WTC11 (cell line): ENCODE results near the gene OBSCN. TPM values are rescaled to one million over a fixed set of nuclear protein-coding genes. Genes with fewer than 3 reads are reported as not detected.

Experiments used
- ATAC-seq: fragments of 200-7000 bp; cut with Tn5 transposase; 2 replicates; pipeline ENCODE4 v1.10.0; 2021; ENCODE audit warnings: mild to moderate bottlenecking, moderate library complexity
- CTCF ChIA-PET: fragments of 300-600 bp; sonication (Branson Sonifier 250); formaldehyde crosslinking; loops from one replicate; lab custom pipeline; 2021; ENCODE audit warnings: antibody characterized with exemption; lab: Charles Lee
- POLR2A ChIA-PET: fragments of 350-600 bp; sonication (Branson Sonifier 250); formaldehyde crosslinking; loops from one replicate; lab custom pipeline; 2021; ENCODE audit warnings: antibody characterized with exemption; lab: Charles Lee
- DNase-seq: peaks from one replicate; pipeline ENCODE4 v3.0.0; 2021; ENCODE audit warnings: low spot score
- H3K27ac Mint-ChIP-seq: 2 replicates; pipeline ENCODE4 v1.8.0; 2021; ENCODE audit warnings: mixed read lengths
- H3K27me3 Mint-ChIP-seq: 2 replicates; pipeline ENCODE4 v1.8.0; 2021; ENCODE audit warnings: low read depth, mild to moderate bottlenecking, moderate library complexity, mixed read lengths
- H3K36me3 Mint-ChIP-seq: 2 replicates; pipeline ENCODE4 v1.8.0; 2021; ENCODE audit warnings: mixed read lengths
- H3K4me1 Mint-ChIP-seq: 2 replicates; pipeline ENCODE4 v1.8.0; 2022; ENCODE audit warnings: mixed read lengths
- H3K4me3 Mint-ChIP-seq: 2 replicates; pipeline ENCODE4 v1.8.0; 2021; ENCODE audit warnings: mild to moderate bottlenecking, moderate library complexity, mixed read lengths
- H3K9me3 Mint-ChIP-seq: 2 replicates; pipeline ENCODE4 v1.8.0; 2021; ENCODE audit warnings: mixed read lengths
- AFF4 ChIP-seq: sonication (generic); formaldehyde crosslinking; IDR thresholded peaks from 2 replicates; pipeline ENCODE4 v1.8.1; 2023; ENCODE audit warnings: mild to moderate bottlenecking, missing genetic modification reagents, borderline replicate concordance
- ATF6 ChIP-seq: sonication (generic); formaldehyde crosslinking; IDR thresholded peaks from 2 replicates; pipeline ENCODE4 v1.8.1; 2023; ENCODE audit warnings: mild to moderate bottlenecking, missing genetic modification reagents
- CDX4 ChIP-seq: fragments of 250-450 bp; sonication (Bioruptor Pico); IDR thresholded peaks from 2 replicates; pipeline ENCODE4 v1.9.0; 2021; ENCODE audit warnings: moderate library complexity, mild to moderate bottlenecking, inconsistent platforms, borderline replicate concordance
- EMX1 ChIP-seq: fragments of 250-450 bp; sonication (Bioruptor Pico); IDR thresholded peaks from 2 replicates; pipeline ENCODE4 v1.8.0; 2021; ENCODE audit warnings: mild to moderate bottlenecking
- ERG ChIP-seq: fragments of 250-450 bp; sonication (Bioruptor Pico); IDR thresholded peaks from 2 replicates; pipeline ENCODE4 v1.8.0; 2021; ENCODE audit warnings: mild to moderate bottlenecking
- NFATC4 ChIP-seq: fragments of 250-450 bp; sonication (Bioruptor Pico); IDR thresholded peaks from 2 replicates; pipeline ENCODE4 v1.9.0; 2021; ENCODE audit warnings: mild to moderate bottlenecking
- NFE2L1 ChIP-seq: sonication (generic); formaldehyde crosslinking; IDR thresholded peaks from 2 replicates; pipeline ENCODE4 v1.8.1; 2023; ENCODE audit warnings: missing genetic modification reagents
- NFYB ChIP-seq: sonication (generic); formaldehyde crosslinking; conservative IDR thresholded peaks from 2 replicates; pipeline ENCODE4 v1.8.0; 2022; ENCODE audit warnings: low read depth, missing genetic modification reagents
- PRDM15 ChIP-seq: sonication (generic); formaldehyde crosslinking; IDR thresholded peaks from 2 replicates; pipeline ENCODE4 v1.8.0; 2022; ENCODE audit warnings: missing genetic modification reagents
- PRRX2 ChIP-seq: fragments of 250-450 bp; sonication (Bioruptor Pico); IDR thresholded peaks from 2 replicates; pipeline ENCODE4 v1.8.0; 2021; ENCODE audit warnings: mild to moderate bottlenecking
- SP1 ChIP-seq: sonication (generic); formaldehyde crosslinking; conservative IDR thresholded peaks from 2 replicates; pipeline ENCODE4 v1.8.1; 2022; ENCODE audit warnings: missing genetic modification reagents
- STAT6 ChIP-seq: sonication (generic); formaldehyde crosslinking; conservative IDR thresholded peaks from 2 replicates; pipeline ENCODE4 v1.8.1; 2023; ENCODE audit warnings: mild to moderate bottlenecking, low read depth, missing genetic modification reagents, moderate library complexity
- ZMAT4 ChIP-seq: fragments of 250-450 bp; sonication (Bioruptor Pico); IDR thresholded peaks from 2 replicates; pipeline ENCODE4 v1.9.0; 2021; ENCODE audit warnings: mild to moderate bottlenecking
- ZNF121 ChIP-seq: sonication (generic); formaldehyde crosslinking; IDR thresholded peaks from 2 replicates; pipeline ENCODE4 v1.8.0; 2023; ENCODE audit warnings: missing genetic modification reagents
- ZNF219 ChIP-seq: sonication (generic); formaldehyde crosslinking; IDR thresholded peaks from 2 replicates; pipeline ENCODE4 v1.8.0; 2023; ENCODE audit warnings: missing genetic modification reagents, mild to moderate bottlenecking, borderline replicate concordance
- ZNF232 ChIP-seq: sonication (generic); formaldehyde crosslinking; IDR thresholded peaks from 2 replicates; pipeline ENCODE4 v1.8.0; 2022; ENCODE audit warnings: mild to moderate bottlenecking, missing genetic modification reagents
- ZNF532 ChIP-seq: fragments of 250-450 bp; sonication (Bioruptor Pico); IDR thresholded peaks from 2 replicates; pipeline ENCODE4 v1.9.0; 2021; ENCODE audit warnings: mild to moderate bottlenecking, borderline replicate concordance
- ZNF671 ChIP-seq: fragments of 250-450 bp; sonication (Bioruptor Pico); IDR thresholded peaks from 2 replicates; pipeline ENCODE4 v1.8.0; 2021; ENCODE audit warnings: mild to moderate bottlenecking
- total RNA-seq: library from RNA; stranded (reverse); gene quantifications from 3 replicates; pipeline ENCODE4 v1.2.3, GENCODE V29; 2021

The OBSCN gene
- total RNA-seq, 1 experiment from 2014 or later: 38.8 TPM

GRCh38 chr1:228233136-228233535 lies 25.3 kb downstream of the OBSCN start:
- Mint-ChIP-seq H3K4me3 (no peak overlapping the region), H3K9me3 (no peaks in the 10 kb centered on the region), H3K27ac (no peak overlapping the region), H3K27me3 (no peaks in the 10 kb centered on the region), H3K36me3 (peaks cover 55% of the 10 kb centered on the region), H3K4me1 (no peaks in the 10 kb centered on the region)
- POLR2A ChIA-PET: no interaction called here
- no peak for TF ChIP-seq CDX4
- TF ChIP-seq ZNF671 (CRISPR knock-in tag): no peak
- no peak for TF ChIP-seq PRRX2
- TF ChIP-seq ZMAT4 (CRISPR knock-in tag): no peak
- no peak for TF ChIP-seq PRDM15
- no peak for TF ChIP-seq SP1
- no peak for TF ChIP-seq NFATC4 (CRISPR knock-in tag)
- no peak for TF ChIP-seq ZNF121
- TF ChIP-seq ERG: no peak
- no peak for TF ChIP-seq ZNF532 (CRISPR knock-in tag)
- ATAC-seq: no peak
- no peak for DNase-seq
- CTCF ChIA-PET: no interaction called here

GRCh38 chr1:228234921-228235320 lies 27.1 kb downstream of the OBSCN start:
- 0 out of 2 replicates have a peak overlapping the region, but pooled peaks have one; percentile 5 for H3K27ac Mint-ChIP-seq
- ChIA-PET CTCF (no interaction called here), POLR2A (no interaction called here)
- ATAC-seq (no peak), DNase-seq (no peak)
- H3K36me3 Mint-ChIP-seq: peaks cover 64% of the 10 kb centered on the region
- peaks cover 15% of the 10 kb centered on the region for H3K9me3 Mint-ChIP-seq
- no peaks in the 10 kb centered on the region for H3K4me1 Mint-ChIP-seq
- H3K27me3 Mint-ChIP-seq: no peaks in the 10 kb centered on the region
- no peak overlapping the region for H3K4me3 Mint-ChIP-seq
- TF ChIP-seq ZNF232 (CRISPR knock-in tag) (no peak), ATF6 (CRISPR knock-in tag) (no peak), STAT6 (CRISPR knock-in tag) (no peak), AFF4 (CRISPR knock-in tag) (no peak), NFE2L1 (CRISPR knock-in tag) (no peak), EMX1 (CRISPR knock-in tag) (no peak), ZNF219 (CRISPR knock-in tag) (no peak), NFYB (CRISPR knock-in tag) (no peak)
